M059J (cell line): ENCODE measurements around the gene KRT15. TPM values are rescaled to one million over a fixed set of nuclear protein-coding genes. Genes with fewer than 3 reads are reported as not detected.

Experiments
- DNase-seq: peaks from one replicate; pipeline ENCODE4 v3.0.0-alpha.2; 2012; ENCODE audit warnings: low read depth
- total RNA-seq: library from RNA; depleted of rRNA; stranded (reverse); fragments of >200 nt; shearing (Covaris generic); gene quantifications from 2 replicates; pipeline ENCODE4 v1.2.3, GENCODE V29; 2014; rRNA removed

The KRT15 gene
- total RNA-seq, result 6.3 and 10.2 TPM in 2 replicates

DNA sequence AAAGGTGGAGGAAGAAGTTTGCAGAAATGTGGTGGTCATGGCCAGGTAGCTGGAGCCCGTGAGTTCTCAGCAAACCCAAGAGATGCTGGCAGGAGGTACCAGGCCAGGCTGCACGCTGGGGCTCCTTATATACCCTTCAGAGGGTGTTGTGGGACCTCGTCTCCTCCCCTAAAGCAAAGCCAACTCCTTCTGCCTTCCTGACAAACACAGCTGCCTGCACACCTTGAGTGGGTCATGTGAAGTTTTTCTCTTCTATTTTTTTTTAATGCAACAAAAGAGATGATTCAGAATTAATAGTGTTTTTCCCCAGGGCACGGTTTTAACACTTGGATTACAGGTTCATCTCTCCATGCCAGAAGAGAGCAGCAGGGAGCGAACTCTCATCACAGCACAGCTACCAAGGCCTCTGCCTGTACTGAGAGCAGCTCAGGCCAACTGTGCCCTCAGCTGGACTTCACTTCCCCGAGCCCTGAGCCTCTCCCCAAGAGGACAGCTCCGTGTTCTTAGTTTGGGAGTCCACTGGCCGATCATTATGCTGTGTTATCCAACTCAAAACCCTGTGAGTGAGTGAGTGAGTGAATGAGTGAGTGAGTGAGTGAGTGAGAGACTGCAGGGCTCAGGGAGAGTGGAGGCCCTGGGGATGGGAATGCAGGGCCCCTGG lies at the start of gene KRT15:
Gene KRT15, minus strand, starts transcription at position 102 of the 661 bp plus-strand sequence. Its CDS starts 63 bp downstream, at position 39.
- peak; percentile 89 for DNase-seq

- no peak for DNase-seq
Measured at GRCh38 chr17:41567317-41567716, 48.6 kb upstream of the KRT15 start.

DNA sequence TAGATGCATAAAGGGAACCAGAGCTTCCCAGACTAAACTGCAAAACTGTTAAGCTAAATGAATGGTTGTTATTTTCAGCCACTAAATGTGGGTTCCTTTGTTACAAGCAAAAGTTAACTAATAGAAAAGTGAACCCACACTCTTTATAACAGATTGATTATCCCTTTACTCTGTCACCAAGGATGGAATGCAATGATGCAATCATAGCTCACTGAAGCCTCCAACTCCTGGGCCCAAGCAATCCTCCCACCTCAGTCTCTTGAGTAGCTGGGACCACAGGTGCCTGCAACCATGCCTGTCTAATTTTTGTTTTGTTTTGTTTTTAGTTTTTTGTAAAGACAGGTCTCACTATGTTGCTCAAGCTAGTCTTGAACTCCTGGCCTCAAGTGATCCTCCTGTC lies 46.6 kb upstream of the KRT15 start:
- no peak for DNase-seq

GRCh38 chr17:41563607-41564170 lies 45.0 kb upstream of the KRT15 start:
- DNase-seq, result no peak

DNA sequence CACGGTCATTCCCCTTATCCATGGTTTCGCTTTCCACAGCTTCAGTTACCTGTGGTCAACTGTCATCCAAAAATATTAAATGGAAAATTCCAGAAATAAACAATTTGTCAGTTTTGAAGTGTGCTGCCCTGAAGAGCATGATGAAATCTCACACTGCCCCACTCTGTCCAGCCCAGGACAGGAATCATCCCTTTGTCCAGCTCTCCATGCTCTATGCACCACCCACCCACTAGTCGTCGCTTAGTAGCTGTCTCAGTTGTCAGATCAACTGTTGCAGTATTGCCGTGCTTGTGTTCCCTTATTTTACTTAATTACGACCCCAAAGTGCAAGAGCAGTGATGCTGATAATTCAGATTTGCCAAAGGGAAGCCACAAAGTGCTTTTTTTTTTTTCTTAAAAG lies 42.9 kb upstream of the KRT15 start:
- DNase-seq, result no peak

GRCh38 chr17:41559548-41559947 lies 40.9 kb upstream of the KRT15 start:
- peak; percentile 20 for DNase-seq

DNA sequence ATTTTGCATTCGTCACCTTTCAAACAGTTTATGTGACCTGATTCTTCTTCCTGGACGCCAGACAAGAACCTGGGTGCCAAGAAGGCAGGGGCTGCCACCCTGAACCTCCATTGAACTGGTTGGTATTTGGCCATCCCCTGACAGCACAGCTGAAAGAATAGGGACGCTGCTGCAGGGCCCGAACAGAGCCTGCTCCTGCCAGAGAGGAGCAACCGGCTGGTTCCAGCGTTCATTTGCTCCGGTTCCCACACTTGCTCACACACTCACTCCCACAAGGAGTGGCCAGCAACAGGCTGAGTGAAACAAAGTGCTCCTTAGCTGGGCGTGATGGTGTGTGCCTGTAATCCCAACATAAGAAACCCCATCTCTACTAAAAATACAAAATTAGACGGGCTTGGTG lies 38.2 kb upstream of the KRT15 start:
- no peak for DNase-seq

GRCh38 chr17:41556306-41556705 lies 37.6 kb upstream of the KRT15 start:
- no peak for DNase-seq

DNA sequence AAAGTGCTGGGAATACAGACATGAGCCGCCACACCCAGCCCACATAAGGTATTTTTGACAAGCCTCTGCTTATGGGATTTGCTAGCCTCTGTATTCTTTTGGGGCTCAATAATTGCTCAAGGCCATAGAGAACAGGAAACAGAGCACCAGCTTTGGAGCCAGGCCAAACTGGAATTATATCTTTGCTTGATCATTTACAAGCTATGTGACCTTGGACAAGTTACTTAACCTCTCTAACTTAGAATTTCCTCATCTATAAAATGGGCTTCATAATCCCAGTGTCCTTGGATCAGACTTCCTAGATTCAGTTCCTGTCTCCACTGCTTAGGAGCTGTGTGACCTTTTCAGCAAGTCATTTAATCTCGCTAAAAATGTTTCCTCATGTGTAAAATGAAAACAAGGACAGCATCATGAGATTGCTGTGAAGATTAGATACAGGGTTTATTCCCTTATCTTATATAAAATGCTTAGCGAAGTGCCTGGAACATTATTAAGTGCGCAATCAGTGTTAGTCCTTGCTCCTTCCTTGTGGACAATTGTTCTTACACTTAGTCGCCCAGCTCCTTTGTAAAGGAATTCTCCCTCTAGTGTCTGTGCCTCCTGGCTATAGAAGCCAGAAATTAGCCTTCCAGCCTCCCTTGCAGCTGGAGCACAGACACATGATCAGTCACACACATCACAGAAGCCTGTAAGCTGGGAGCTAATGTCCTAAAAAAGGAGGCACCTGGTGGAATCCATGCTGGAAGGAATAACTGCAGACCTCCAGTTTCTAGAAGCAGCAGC lies 36.6 kb upstream of the KRT15 start:
- DNase-seq, result no peak

DNA sequence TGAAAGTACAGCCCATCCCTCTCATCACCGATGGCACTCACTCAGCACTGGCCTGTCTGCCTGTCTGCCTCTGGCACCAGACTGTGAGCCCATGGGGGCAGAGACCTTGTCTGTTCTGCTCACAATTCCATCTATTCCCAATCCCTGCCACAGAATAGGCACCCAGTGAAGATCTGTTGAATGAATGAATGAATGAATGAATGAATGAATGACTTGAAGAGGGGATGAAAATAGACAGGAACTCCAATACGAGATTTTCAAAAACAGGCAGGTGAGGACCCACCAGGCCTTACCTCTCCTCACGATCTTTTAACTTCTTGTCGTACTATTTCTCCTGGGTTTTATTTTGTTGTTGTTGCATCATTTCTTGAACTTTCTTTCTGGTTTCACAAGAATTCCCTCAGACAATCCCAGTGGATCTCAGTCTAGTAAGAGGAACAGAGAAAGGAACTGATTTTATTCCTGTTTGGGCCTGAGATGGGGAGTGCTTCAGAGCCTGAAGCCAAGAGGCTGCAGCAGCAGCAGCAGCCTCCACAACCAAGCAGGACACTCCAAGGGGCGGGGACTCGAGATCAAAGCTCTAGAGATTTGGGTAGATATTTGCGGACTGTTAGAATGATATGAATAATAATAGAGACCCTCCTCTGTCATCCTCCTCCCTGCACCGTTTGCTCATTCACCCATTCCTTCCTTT lies 35.4 kb upstream of the KRT15 start:
- DNase-seq, result no peak

- peak; percentile 61 for DNase-seq
Measured at GRCh38 chr17:41553176-41553575, 34.5 kb upstream of the KRT15 start.

DNA sequence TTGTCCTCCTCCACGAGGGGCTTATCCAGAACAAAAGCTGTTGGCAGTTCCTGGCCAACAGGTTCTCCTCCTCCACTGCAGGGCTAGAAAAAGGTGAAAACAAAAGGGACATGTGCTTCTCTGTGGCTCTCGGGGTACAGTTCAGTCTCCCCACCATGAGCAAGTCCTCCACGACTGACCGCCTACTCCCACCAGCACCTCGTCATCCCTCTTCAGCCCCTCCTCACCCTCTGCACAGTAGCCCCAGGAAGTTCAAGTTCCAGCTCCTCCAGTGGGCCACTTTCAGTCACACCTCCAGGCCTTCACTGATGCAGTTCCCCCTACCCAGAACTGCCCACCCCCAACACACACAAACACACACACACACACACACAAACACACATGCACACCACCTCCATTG lies 33.8 kb upstream of the KRT15 start:
- no peak for DNase-seq

GRCh38 chr17:41551365-41551764 lies 32.7 kb upstream of the KRT15 start:
- no peak for DNase-seq

DNA sequence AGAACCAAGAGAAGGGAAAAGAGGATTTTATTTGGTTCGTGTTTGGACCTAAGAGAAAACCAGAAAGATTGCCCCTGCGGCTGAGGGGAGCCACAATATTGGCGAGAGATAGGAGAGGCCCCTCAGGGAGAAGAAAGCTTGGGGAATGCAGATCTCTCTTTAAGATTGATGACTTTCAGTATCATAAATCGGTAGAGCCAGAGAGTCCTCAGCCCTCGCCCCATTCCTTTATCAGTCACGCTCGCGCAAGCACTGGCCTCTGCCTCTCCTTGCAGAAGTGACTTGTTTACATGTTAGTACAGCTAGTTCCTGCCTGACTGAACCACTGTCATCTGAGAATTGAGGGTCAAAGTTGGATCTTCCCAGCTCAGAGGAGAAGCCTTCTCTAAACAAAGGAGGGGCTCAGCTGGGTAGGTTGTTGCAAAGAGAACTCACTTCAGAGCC lies 30.9 kb upstream of the KRT15 start:
- no peak for DNase-seq

DNA sequence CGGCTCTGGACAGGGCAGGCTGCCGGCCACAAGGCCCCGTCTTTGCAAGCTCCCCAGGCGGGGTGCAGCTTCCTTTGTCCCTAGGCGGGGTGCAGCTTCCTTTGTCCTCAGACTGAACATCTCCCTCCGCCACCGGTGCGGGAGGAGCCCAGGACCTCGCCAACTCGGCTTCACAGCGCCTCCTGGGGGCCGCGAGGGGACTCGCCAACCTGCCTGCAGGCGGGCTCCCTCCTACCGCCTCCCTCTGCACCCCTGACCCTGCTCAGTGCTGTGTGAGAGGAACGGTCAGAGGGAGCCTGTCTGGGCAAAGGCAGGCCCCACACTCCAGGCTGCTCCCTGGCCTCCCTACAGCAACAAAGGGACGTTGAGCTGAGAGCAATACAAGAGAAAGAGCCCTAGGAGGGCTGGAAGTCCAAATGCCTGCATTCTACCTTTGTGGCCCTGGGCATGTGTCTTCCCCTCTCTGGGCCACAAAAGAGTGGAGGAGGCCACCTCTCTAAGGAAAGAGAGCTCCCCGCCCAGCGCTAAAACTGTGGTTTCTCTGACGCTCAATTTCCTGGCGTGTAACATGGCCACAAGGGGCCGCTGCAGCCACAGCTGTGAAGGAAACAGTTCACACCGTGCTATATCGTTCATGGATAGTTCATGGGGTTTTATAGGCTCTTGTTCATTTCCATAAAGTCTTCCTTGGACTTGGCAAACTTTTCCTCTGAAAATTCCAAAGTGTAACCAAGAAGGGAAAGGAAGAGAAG lies 30.3 kb upstream of the KRT15 start:
- DNase-seq, result peak; percentile 91

GRCh38 chr17:41547921-41548843 lies 29.5 kb upstream of the KRT15 start:
- peak; percentile 99 for DNase-seq

- DNase-seq, result no peak
Measured at GRCh38 chr17:41547378-41547841, 28.7 kb upstream of the KRT15 start.

DNA sequence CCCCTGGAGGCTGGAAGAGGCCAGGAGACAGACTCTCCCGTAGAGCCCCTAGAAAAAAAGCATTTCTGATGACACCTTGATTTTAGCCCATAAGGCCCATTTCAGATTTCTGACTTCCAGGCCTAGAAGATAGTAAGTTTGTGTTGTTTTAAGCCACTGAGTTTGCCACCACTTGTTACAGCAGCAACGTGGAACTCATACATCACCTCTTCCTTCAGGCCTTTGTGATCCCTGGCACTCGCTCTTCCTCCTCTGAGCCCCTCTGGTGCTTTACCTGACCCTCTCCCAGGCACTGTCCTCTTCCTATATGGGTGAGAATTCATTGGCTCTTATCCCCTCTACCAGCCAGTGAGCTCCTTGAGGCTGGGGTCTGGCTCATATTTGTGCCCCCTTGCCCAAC lies 28.1 kb upstream of the KRT15 start:
- no peak for DNase-seq

DNA sequence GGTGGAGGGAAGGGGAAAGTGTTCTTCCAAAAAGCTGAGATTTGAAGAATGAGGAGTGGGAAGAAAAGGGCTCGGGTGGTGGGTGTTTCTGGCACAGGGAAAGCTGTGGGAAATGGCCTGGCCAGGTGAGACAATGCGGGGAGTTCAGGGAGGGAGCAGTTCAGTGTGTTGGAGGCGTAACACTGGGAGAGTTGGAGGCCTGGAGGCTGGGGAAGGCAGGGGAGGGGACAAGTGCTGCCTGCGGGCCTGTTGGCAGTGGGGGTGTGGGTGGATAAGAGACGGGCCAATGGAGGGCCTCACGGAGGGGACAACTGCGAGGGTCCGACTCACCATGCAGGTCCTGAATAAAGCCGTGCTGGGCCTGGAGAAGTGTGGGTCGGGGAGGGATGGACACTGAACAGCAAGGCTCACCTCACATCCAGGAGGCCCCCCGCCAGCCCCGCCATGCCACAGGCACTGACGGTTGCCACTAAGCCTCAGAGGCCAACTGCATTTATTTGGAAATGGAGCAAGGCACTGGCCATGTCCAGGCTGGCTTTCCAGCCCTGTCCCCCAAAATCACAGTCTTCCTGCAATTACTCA lies 27.2 kb upstream of the KRT15 start:
- DNase-seq, result no peak

DNA sequence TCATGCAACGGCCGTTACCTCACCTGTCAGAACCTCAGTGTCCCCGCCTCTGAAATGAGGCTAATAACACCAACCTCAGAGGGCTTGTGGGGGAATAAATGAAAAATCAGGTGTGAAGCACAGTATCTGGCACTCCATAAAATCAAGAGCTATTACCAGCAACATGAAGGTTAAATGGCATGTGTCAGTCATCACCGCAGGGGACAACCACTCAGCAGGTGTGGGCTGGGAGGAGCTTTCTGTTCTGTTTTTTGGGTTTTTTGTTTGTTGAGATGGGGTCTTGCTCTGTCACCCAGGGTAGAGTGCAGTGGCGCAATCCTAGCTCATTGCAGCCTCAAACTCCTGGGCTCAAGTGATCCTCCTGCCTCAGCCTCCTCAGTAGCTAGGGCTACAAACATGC lies 26.2 kb upstream of the KRT15 start:
- DNase-seq, result no peak
